ENCODE data around the gene L3MBTL1. TPM values are rescaled to one million over a fixed set of nuclear protein-coding genes. Genes with fewer than 3 reads are reported as not detected.

Gene L3MBTL1
- 1.2 and 2.4 TPM in 2 replicates for total RNA-seq

DNA sequence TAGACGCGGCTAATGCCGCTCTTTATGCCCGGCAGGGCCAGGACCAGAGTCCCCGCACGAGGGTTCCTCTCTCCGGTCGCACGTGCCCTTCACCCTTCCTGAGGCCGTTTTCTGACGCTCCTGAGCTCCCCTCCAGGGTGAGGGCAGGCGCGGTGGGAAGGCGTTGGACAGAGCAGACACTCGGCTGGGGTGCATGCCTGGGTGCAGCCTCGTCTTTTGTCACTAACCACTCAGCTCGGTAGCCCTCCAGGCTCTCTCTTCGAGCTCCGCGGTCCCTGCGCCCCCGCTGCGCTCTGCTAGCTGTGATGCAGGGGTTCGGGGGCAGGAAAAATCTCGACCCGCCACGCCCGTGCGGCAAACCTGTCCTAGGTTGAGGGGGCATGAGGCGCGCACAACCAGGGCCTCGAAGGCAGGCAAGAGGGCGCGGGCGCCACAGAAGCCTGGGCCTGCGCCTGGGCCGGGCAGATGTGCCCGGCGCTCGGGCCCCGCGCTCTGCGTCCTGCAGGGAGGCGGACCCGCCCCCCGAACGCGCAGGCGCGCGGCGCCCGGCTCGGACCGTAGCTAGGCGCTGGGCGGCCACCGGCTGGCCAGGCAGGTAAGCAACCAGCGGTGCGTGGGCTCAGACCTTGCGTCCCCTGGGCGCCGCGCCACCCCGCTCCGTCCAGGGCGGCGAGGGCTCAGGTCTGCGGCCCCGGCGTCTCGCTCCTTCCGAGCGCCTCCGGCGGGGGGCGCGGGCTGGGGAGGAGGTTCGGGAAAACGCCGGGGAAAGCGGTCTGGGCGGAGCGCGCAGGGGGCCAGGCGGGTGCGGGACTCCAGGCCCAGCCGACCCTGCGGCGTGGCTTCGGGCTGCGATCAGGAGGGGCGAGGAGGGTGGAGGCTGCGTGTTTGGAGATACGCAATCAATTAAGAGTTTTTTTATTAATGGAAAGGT lies at the start of gene L3MBTL1:
Gene L3MBTL1 (plus strand): TSS at position 548 of the 931 bp plus-strand sequence. CDS start 5,807 bp downstream, outside the sequence.

DNA sequence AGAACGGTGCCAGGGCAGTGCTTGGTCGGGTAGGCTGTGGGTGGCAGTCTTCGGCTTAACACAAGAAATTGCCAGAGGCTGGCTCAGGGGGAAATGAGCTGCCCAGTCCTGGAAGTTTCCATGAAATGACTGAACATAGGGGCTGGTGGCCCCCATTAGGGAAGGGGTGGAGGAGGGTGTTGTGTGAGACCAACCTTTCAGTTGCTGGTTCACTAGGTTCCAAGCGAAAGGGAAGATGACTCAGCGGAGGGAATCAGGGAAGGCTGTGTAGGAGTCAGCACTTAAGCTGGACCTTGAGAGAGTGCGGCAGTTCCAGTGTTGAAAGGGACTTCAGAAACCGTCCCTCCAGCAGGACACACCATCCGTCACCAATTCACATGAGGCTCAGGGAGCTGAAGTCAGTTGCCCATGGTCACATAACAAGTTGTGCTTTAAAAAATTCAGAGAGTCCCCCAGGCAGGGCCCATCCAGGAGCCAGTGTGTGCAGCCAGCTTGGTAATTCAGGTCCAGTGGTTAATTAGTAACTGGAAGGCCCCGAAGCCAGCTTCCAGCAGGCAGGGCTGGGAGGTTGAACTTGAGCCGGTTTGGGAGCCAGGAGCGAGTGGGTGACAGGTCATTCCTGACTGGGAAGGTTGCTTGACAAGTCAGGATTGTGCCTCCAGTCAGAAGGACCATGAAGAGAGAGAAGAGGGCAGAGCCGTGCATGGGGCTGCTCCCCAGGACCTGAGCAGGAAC lies 51.1 kb downstream of the L3MBTL1 start, which contains the start of gene SGK2:
Gene SGK2 (plus strand): TSS at position 616 of the 735 bp plus-strand sequence. CDS start 7,469 bp downstream, outside the sequence.

DNA sequence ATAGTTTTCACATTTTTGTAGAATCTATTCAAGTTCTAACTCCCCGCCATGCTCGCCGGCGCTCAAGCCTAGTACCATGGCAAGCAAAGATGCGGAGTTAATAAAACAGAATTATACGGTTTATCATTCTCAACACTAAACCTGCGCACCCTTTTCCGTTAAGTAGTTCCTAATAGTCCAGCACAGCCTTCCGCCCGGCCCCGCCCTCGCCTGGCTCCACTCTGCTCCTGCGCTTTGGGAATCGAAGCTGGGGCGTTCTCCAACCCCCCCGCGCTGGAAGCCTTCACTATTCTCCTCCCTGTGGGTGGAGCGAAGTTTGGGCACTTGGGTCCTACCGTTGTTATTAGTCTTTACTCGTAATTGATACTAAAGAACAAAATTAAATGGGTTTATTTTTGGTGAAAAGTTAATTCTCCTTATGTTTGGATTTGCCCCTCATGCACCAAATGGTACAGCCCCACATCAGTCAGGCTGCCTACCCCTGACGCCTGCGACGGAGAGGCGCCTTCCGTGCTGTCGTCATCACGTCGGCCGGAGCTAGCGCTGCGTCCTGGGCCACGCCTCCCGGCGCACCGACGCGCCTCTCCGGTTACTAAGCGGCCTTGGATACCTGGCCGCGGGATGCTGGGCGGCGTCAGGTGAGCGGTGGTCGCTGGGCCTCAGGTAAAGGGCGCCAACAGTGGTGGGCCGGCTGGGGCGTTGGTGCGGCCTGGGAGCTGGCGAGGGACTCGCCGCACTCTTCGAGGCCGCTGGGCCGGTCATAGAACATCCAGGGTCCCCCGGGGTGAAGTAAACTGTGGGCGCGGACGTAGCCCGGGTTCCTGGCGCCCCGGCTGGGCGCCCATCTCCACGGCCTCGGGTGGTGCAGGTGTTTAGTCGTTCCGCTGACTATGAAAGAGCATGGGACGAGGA lies 83.2 kb downstream of the L3MBTL1 start, which contains the start of gene IFT52:
Gene IFT52 (plus strand): TSS at position 546 of the 912 bp plus-strand sequence. CDS start 3,762 bp downstream, outside the sequence.

Other genes starting within 250 kb of the L3MBTL1 start
- 53.0 and 64.6 TPM in 2 replicates for gene SRSF6, start 49.8 kb upstream of the L3MBTL1 start, total RNA-seq
- gene SGK2, start 51.3 kb downstream of the L3MBTL1 start, total RNA-seq, result not detected in 2 replicates
- gene IFT52, start 83.2 kb downstream of the L3MBTL1 start, total RNA-seq, result 20.3 and 22.2 TPM in 2 replicates
- gene MYBL2, start 159.4 kb downstream of the L3MBTL1 start, total RNA-seq, result 2.6 and 2.7 TPM in 2 replicates
- not detected in 2 replicates for gene GTSF1L, start 219.3 kb downstream of the L3MBTL1 start, total RNA-seq